SK-N-SH treated with all-trans-retinoic acid at 6 μM for 48 hours (cell line): ENCODE results near the gene AGAP2.

ENCODE experiments used
- ATAC-seq: fragments of 200-7000 bp; cut with Tn5 transposase; 3 replicates; pipeline ENCODE4 v1.9.1; 2020; ENCODE audit warnings: mild to moderate bottlenecking, moderate library complexity
- ARNTL ChIP-seq: fragments of 450-650 bp; formaldehyde crosslinking; IDR thresholded peaks from 2 replicates; pipeline ENCODE4 v1.5.0; 2020; ENCODE audit warnings: low read depth, mild to moderate bottlenecking, moderate library complexity, borderline replicate concordance
- CREB5 ChIP-seq: fragments of 250-450 bp; sonication (Bioruptor Pico); IDR thresholded peaks from 2 replicates; pipeline ENCODE4 v1.5.1; 2020; ENCODE audit warnings: low read depth, mild to moderate bottlenecking, moderate library complexity
- CSDC2 ChIP-seq: fragments of 250-450 bp; sonication (Bioruptor Pico); IDR thresholded peaks from 2 replicates; pipeline ENCODE4 v1.5.0; 2020; ENCODE audit warnings: mild to moderate bottlenecking, moderate library complexity
- ESRRG ChIP-seq: fragments of 250-450 bp; sonication (Bioruptor Pico); IDR thresholded peaks from 2 replicates; pipeline ENCODE4 v1.6.1; 2021; ENCODE audit warnings: mild to moderate bottlenecking
- GLIS3 ChIP-seq: fragments of 250-450 bp; sonication (Bioruptor Pico); IDR thresholded peaks from 2 replicates; pipeline ENCODE4 v1.5.0; 2020; ENCODE audit warnings: mild to moderate bottlenecking, moderate library complexity
- ISL1 ChIP-seq: fragments of 250-450 bp; sonication (Bioruptor Pico); IDR thresholded peaks from 2 replicates; pipeline ENCODE4 v2.1.2; 2022; ENCODE audit warnings: mild to moderate bottlenecking, moderate library complexity
- OSR1 ChIP-seq: fragments of 250-450 bp; sonication (Bioruptor Pico); IDR thresholded peaks from 2 replicates; pipeline ENCODE4 v1.8.0; 2022; ENCODE audit warnings: moderate library complexity, mild to moderate bottlenecking, inconsistent platforms
- POU6F1 ChIP-seq: fragments of 250-450 bp; sonication (Bioruptor Pico); IDR thresholded peaks from 2 replicates; pipeline ENCODE4 v1.8.0; 2021; ENCODE audit warnings: low read depth, mild to moderate bottlenecking, moderate library complexity, borderline replicate concordance
- PPARA ChIP-seq: fragments of 250-450 bp; sonication (Bioruptor Pico); IDR thresholded peaks from 2 replicates; pipeline ENCODE4 v1.5.0; 2020; ENCODE audit warnings: mild to moderate bottlenecking, borderline replicate concordance
- RARB ChIP-seq: fragments of 250-450 bp; sonication (Bioruptor Pico); IDR thresholded peaks from 2 replicates; pipeline ENCODE4 v1.8.0; 2021; ENCODE audit warnings: mild to moderate bottlenecking, moderate library complexity
- TOX ChIP-seq: fragments of 250-450 bp; sonication (Bioruptor Pico); IDR thresholded peaks from 2 replicates; pipeline ENCODE4 v1.8.0; 2021; ENCODE audit warnings: mild to moderate bottlenecking, moderate library complexity, borderline replicate concordance
- ZC3H10 ChIP-seq: fragments of 250-450 bp; sonication (Bioruptor Pico); IDR thresholded peaks from 2 replicates; pipeline ENCODE4 v1.5.1; 2021; ENCODE audit warnings: mild to moderate bottlenecking, moderate library complexity
- ZFP3 ChIP-seq: fragments of 250-450 bp; sonication (Bioruptor Pico); IDR thresholded peaks from 2 replicates; pipeline ENCODE4 v1.5.0; 2020; ENCODE audit warnings: mild to moderate bottlenecking, moderate library complexity
- ZFP30 ChIP-seq: fragments of 450-650 bp; formaldehyde crosslinking; IDR thresholded peaks from 2 replicates; pipeline ENCODE4 v1.5.0; 2022; ENCODE audit warnings: mild to moderate bottlenecking, moderate library complexity
- ZNF565 ChIP-seq: fragments of 450-650 bp; formaldehyde crosslinking; conservative IDR thresholded peaks from 2 replicates; pipeline ENCODE4 v1.5.0; 2020; ENCODE audit warnings: low read depth, mild to moderate bottlenecking, moderate library complexity
- ZNF8 ChIP-seq: fragments of 450-650 bp; formaldehyde crosslinking; IDR thresholded peaks from 2 replicates; pipeline ENCODE4 v1.5.0; 2020; ENCODE audit warnings: mild to moderate bottlenecking, moderate library complexity
- TF ChIP-seq, protein P1 (sequence below): fragments of 250-450 bp; sonication (Bioruptor Pico); IDR thresholded peaks from 2 replicates; pipeline ENCODE4 v1.8.0; 2020; ENCODE audit warnings: mild to moderate bottlenecking, moderate library complexity, borderline replicate concordance
- TF ChIP-seq, protein P2 (sequence below): fragments of 250-450 bp; sonication (Bioruptor Pico); IDR thresholded peaks from 2 replicates; pipeline ENCODE4 v1.5.1; 2021; ENCODE audit warnings: mild to moderate bottlenecking, moderate library complexity
- TF ChIP-seq, protein P3 (sequence below): fragments of 250-450 bp; sonication (Bioruptor Pico); IDR thresholded peaks from 2 replicates; pipeline ENCODE4 v1.5.0; 2020; ENCODE audit warnings: mild to moderate bottlenecking, moderate library complexity

Gene AGAP2

DNA sequence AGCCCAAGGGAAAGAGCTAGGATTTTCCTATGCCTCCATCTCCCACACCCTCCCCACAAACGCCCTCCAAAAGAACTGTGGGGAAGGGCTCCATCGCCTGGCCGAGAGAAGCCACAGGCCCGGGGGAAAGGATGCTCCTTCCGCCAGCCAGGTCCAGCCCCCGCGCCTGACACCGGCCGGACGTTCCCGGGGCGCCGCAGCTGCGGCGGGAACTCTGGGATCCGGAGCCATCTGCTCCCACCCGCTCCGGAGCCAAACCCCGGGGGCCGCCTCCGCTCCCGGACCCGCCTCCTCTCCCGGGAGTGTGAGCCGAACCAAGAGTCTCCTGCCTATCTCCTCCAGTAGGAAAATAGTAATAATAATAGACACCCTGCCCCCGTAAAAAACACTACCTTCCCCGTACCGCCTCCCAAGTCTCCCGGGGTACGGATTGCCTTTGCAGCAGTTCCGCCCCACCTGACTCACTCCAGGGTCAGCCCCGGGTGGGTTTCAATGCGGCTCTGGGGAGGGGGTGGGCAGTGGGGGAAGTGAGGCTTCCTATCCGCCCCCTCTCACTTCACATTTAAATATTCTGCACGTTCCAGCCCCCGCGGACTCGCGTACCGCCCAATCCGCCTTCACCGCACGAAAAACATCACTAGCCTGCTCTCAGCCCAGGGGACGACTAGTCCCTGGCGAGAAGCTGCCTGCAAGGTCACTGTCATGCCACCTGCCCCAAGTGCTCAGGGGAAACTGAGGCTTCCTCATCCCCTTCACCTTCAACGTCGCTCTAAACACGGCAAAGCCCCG, 2.4 kb downstream of the AGAP2 start:
- TF ChIP-seq GLIS3: no peak
- ATAC-seq: peak; percentile 78

DNA sequence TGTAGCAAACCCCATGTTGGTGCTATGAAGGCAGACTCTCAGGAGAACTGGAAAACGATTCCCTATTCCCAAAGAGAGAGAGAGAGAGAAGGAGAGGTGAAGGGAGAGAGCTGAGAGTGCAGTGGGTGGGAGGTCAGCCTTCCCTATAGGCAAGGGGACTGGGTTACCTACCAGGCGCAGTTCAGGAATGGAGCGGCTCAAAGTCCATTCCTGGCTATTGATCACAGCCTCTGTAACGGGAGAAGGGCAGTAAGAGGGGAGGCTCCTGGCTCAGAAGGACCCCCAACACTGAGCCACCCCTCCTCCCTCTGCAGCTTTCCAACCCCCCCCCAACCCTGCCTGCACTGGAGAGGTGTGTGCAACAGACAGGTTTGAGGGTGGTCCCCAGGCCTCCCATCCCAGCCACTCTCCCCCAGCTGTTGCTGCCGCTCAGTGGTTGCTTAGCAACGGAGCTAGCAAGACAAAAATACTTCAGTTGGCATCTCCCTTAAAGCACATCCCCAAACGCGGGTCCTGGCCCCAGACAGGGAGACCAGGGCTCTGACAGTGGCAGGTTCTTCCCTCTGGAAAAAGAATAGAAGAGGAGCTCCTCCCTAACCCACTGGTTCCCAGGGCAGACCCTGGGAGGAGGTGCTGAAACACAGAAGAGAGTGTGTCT, 3.2 kb downstream of the AGAP2 start:
- ATAC-seq: no peak; the same call in 1 of the 3 replicates
- TF ChIP-seq, protein P1, sequence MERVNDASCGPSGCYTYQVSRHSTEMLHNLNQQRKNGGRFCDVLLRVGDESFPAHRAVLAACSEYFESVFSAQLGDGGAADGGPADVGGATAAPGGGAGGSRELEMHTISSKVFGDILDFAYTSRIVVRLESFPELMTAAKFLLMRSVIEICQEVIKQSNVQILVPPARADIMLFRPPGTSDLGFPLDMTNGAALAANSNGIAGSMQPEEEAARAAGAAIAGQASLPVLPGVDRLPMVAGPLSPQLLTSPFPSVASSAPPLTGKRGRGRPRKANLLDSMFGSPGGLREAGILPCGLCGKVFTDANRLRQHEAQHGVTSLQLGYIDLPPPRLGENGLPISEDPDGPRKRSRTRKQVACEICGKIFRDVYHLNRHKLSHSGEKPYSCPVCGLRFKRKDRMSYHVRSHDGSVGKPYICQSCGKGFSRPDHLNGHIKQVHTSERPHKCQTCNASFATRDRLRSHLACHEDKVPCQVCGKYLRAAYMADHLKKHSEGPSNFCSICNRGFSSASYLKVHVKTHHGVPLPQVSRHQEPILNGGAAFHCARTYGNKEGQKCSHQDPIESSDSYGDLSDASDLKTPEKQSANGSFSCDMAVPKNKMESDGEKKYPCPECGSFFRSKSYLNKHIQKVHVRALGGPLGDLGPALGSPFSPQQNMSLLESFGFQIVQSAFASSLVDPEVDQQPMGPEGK (CRISPR knock-in tag): no peak
- TF ChIP-seq GLIS3 (no peak), ZFP30 (CRISPR knock-in tag) (no peak), OSR1 (CRISPR knock-in tag) (no peak), ZNF565 (CRISPR knock-in tag) (no peak)
- TF ChIP-seq, all 23 proteins: peak for 0

GRCh38 chr12:57734591-57734990, 4.0 kb downstream of the AGAP2 start:
- no peak for ATAC-seq
- TF ChIP-seq RARB (CRISPR knock-in tag) (no peak), TOX (CRISPR knock-in tag) (no peak), CSDC2 (CRISPR knock-in tag) (no peak), PPARA (CRISPR knock-in tag) (no peak)

DNA sequence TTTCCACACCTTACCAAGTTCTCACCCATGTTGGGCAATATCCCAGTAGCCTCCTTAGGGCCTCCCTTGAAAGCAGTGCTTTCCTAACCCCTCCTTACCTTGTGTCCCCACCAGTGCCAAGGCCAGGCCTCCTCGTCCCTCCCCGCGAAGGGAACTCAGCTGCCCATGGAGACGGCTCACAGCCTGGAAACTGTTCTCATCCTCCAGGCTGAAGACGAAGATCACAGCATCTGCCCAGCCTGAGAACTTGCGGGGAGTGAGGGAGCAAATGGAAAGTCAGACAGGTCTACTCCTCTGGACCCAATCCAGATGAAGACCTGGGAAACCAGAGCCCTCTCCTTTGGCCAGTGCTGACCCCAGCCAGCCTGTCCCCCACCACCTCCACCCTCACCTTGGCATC, 4.6 kb downstream of the AGAP2 start:
- TF ChIP-seq TOX (CRISPR knock-in tag) (no peak), ARNTL (CRISPR knock-in tag) (no peak), POU6F1 (CRISPR knock-in tag) (no peak), ESRRG (CRISPR knock-in tag) (no peak), ZNF565 (CRISPR knock-in tag) (no peak), ZC3H10 (no peak), ZNF8 (CRISPR knock-in tag) (no peak), CREB5 (CRISPR knock-in tag) (no peak), PPARA (CRISPR knock-in tag) (no peak), ZFP3 (CRISPR knock-in tag) (no peak), ZFP30 (CRISPR knock-in tag) (no peak), OSR1 (CRISPR knock-in tag) (no peak), CSDC2 (CRISPR knock-in tag) (no peak), ISL1 (CRISPR knock-in tag) (no peak), RARB (CRISPR knock-in tag) (no peak)
- TF ChIP-seq, protein P2, sequence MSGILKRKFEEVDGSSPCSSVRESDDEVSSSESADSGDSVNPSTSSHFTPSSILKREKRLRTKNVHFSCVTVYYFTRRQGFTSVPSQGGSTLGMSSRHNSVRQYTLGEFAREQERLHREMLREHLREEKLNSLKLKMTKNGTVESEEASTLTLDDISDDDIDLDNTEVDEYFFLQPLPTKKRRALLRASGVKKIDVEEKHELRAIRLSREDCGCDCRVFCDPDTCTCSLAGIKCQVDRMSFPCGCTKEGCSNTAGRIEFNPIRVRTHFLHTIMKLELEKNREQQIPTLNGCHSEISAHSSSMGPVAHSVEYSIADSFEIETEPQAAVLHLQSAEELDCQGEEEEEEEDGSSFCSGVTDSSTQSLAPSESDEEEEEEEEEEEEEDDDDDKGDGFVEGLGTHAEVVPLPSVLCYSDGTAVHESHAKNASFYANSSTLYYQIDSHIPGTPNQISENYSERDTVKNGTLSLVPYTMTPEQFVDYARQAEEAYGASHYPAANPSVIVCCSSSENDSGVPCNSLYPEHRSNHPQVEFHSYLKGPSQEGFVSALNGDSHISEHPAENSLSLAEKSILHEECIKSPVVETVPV (CRISPR knock-in tag): no peak
- TF ChIP-seq, protein P1 (CRISPR knock-in tag): no peak
- TF ChIP-seq, protein P3, sequence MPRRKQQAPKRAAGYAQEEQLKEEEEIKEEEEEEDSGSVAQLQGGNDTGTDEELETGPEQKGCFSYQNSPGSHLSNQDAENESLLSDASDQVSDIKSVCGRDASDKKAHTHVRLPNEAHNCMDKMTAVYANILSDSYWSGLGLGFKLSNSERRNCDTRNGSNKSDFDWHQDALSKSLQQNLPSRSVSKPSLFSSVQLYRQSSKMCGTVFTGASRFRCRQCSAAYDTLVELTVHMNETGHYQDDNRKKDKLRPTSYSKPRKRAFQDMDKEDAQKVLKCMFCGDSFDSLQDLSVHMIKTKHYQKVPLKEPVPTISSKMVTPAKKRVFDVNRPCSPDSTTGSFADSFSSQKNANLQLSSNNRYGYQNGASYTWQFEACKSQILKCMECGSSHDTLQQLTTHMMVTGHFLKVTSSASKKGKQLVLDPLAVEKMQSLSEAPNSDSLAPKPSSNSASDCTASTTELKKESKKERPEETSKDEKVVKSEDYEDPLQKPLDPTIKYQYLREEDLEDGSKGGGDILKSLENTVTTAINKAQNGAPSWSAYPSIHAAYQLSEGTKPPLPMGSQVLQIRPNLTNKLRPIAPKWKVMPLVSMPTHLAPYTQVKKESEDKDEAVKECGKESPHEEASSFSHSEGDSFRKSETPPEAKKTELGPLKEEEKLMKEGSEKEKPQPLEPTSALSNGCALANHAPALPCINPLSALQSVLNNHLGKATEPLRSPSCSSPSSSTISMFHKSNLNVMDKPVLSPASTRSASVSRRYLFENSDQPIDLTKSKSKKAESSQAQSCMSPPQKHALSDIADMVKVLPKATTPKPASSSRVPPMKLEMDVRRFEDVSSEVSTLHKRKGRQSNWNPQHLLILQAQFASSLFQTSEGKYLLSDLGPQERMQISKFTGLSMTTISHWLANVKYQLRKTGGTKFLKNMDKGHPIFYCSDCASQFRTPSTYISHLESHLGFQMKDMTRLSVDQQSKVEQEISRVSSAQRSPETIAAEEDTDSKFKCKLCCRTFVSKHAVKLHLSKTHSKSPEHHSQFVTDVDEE: no peak
- no peak for ATAC-seq
